Stimulated activated CD8-positive, alpha-beta memory T cell treated with anti-CD3 and anti-CD28 coated beads, Interleukin-15, amount 100 ng/mL, for 48 hours (primary cell): ENCODE data around the gene IL10.

Experiments used
- DNase-seq, 2 donors: peaks; one replicate each; pipeline ENCODE4 v3.0.0-alpha.2; 2020; ENCODE audit warnings: low read depth in 2 of 2

IL10 gene

DNA sequence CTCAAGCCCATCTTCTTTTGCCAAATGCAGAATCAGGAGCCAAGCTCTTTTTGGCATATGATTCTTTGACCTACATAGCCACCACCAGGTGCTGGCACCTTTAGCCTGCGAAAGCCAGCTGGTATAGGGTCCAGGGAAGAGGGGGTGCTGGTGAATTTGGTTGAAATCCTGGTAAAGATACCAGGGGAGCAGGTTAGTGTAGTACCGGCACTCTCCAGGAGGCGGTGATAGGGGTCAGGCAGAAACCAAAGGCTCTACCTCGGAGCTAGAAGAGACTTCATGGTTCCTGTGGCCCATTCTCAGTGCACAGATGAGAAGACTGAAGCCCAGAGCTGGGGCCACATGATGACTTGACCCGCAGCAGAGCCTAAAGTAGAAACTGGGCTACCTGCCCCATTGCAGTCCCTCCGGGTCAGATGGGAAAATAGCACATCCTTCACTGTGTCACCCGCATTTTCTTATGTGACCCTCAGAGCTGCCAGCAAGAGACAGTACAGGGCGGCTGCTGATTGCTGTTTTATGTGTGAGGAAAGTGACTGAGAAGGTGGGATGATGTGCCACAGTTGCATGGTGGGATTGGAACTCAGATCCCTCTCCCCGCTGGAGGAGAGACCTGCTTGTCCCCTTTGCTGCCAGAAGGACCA is 37.7 kb downstream of the IL10 start:
- peak in 1 of 2 donors; percentile 38 for DNase-seq

DNA sequence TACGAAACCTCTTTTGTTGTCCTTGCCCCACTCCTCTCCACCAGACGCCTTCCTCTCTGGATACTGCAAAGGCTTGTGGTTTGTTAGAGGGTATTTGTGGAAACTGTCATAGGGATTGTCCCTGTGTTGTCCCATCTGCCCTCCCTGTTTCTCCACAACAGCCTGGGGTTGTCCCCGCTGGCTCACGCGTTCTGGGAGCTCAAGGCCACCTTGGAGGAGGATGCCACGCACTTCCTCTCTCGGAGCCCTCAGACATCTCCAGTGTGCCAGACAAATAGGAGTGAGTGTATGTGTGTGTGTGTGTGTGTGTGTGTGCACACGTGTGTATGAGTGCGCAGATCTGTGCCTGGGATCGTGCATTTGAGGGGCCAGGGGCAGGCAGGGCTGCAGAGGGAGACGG is 39.3 kb downstream of the IL10 start:
- DNase-seq: no peak

DNA sequence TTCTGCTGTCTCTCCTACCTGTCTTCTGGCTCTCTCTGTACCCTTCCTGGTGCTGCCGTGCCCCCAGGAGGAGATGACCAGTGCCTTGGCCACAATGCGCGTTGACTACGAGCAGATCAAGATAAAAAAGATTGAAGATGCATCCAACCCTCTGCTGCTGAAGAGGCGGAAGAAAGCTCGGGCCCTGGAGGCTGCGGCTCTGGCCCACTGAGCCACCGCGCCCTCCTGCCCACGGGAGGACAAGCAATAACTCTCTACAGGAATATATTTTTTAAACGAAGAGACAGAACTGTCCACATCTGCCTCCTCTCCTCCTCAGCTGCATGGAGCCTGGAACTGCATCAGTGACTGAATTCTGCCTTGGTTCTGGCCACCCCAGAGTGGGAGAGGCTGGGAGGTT is 39.8 kb downstream of the IL10 start:
- DNase-seq: no peak

DNA sequence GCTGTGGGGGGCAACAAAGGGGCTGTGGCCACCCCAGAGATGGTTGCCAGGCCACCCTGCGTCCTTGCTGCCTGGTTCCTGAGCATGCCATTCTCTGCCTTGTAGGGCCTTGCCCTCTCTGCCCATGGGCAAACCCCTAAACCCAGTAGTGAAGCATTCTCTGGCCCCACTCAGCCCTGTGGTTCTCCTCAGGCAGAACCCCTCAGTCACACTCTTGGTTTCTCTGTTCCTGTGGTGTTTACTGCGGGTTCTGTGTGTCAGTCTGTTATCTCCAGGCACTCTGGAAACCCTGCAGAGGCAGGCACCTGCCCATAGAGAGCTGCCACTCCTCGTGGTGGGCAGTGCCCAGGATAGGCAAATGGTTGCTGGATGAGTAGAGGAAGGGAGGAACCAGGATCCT is 42.8 kb downstream of the IL10 start:
- no peak for DNase-seq

DNA sequence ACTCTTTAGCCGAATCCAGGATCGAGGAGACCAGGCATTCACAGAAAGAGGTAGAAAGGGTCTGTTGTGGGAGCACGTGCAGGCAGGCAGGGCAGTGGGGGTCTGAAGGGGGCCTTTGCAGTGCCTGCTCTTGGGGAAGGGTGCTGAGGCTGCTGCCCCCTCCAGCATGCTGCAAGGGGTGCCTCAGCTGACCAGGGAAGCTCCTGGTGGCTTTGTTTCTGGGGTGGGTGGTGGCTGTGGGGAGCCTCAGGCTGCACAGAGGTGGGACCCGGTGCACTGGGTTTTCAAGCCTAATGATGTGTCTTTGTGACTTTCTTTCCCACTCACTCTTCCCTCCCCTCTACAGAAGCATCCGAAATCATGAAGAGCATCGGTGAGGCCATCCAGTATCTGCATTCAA is 43.2 kb downstream of the IL10 start:
- no peak for DNase-seq

DNA sequence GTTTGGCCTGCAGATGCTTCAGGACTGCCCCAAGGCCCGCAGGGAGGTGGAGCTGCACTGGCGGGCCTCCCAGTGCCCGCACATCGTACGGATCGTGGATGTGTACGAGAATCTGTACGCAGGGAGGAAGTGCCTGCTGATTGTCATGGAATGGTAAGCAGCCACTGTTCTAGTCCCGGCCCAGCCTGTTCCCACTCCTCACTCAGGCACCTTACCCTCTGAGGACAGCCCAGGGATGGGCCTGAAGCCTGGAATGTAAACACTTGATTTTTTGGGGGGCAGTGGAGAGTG is 43.7 kb downstream of the IL10 start:
- DNase-seq: no peak

DNA sequence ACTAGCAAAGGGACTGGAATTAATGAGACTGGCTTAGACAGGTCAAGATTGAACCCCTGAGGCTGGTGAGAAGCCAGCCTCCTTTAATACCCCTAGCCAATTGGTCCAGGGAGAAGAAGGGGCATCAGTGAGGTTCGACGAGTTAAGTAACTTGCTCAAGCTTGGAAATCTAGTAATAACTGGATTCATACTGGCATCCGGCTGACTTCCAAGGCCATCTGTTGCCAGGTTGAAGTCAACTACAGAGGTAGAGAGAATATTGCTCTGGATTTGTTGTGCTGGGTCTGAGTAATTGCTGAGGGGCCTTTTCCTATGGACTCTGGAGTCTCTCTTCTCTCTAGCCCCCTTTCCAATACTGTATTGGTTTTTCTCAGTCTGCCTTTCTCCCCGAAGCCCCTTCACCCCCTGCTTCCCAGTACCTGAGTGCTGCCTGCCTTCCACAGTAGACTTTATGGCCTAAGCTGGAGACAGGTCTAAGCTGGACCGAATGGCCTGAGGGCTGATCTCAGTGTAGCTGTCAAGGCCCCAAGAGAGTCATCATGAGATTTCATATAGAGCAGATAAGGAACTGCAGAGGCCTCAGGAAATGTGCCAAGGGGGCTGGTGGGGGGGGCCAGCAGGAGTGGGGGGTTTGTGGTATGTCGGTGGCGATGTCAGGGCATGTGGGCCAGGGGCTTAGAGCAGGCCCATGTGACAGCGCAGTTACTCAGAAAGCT is 44.2 kb downstream of the IL10 start:
- no peak for DNase-seq

DNA sequence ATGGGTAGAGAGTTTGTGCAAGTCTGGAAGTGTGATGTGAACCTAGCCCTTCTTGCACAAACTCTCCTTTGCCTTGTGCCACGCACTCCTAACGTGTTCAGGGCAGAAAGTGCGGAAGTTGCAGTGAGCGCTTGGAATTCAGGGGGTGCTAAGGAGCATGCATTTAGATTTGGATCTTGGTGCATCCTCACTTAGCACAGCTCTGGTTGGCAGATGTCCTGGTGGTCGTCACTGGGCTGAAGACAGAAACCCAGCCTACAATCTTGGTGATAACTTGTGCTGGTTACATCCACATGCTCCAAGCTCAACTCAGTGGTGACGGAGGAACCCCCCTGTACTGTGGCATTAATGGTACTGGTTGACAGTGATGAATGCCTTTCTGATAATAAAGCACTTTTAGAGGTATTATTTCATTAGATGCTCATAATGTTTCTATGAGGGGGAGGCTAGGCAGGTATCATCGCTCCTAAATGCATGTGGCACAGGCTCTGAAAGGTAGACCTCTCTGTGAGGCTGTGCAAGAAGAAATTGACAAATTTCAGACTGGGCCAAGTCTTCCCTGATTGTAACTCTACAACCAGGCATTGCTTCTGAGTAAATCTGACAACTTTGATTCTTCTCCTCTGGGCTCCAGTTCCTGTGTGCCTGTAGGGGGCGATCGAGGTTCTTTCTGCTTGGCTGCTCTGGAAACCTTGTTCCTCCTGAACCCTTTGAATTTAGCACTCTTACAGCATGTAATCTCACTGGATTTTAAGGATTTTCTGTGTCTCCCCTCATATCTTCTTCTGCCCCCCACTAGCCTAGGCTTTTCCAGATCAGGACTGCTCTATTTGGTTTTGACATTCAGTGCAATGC is 47.0 kb downstream of the IL10 start:
- DNase-seq: no peak

DNA sequence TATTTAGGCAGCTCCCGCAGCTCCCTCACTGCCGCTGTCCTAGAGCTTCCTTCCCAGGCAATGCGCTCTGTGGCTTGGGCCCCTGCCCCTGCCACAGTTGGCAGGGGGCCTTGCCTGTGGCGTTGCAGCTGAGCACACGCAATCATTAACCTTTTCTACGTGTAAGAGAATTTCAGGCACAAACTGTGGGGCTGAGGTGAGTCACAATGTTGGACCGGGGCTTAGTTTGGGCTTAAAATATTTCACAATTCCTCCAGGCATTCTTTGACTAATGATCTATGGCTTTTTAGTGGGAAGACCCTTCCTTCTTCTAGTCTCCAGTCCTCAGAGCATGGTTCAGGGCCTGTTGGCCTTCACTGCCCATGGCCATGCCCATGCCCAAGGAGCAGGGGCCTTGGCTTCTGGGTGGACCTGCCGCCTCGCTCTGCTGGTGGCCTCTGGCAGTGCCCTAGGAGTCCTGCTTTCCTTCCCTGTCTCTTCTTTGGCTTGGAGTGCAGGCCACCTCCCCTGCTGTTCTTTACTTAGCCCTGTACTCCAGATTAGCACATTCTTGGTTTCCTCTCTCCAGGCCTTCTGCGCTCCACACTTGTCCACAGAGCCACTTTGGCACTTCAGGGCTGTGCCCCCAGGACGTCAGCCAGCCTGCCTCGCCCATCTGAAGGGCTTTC is 48.4 kb downstream of the IL10 start:
- no peak for DNase-seq

DNA sequence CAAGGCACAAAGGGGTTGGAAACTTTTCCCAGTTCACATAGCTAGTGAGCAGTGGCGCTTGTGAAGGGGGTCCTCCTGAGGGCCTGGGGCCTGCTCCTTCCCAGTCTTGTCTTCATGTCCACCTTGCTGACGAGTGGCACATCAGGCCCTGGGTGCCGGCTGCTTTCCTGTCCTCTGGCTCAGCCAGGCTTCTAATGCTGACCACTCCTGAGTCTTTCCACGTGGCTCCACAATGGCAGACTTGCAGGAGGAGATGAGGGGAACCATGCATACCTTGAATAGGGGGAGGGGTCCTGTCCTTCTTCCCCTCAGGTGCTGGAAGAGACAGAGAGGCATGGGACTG is 48.9 kb downstream of the IL10 start:
- no peak for DNase-seq

DNA sequence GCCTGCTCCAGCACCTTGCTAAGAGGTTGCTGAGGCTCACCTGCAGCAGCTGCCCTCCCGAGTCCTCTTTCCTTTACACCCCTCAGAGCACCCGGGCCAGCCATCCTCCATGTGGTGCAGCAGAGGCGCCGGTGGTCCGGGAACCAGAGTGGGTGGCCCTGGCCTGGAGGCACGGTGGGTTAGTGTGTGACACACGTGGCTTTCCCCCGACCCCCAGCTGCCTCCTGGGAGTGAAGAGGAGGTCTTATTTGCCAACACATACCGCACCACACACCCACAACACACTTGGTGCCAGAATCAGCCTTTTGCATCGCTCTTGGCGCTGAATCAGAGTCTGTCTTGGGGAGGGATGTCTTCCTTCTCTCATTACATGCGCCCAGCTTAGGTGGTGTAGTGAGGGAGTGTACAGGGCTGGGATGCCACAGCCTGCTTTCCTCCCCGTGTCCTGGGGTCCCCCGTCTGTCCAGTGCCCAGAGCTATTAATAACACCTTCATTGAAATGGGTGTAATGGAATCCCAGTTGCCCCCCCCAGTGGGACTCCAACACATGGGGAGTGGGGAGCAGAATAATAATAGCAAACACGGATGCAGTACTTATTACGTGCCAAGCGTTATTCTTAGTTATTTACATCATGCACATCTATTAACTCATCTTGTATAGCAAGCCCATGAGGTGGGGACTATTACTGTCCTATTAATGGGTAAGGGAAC is 49.4 kb downstream of the IL10 start:
- no peak for DNase-seq

DNA sequence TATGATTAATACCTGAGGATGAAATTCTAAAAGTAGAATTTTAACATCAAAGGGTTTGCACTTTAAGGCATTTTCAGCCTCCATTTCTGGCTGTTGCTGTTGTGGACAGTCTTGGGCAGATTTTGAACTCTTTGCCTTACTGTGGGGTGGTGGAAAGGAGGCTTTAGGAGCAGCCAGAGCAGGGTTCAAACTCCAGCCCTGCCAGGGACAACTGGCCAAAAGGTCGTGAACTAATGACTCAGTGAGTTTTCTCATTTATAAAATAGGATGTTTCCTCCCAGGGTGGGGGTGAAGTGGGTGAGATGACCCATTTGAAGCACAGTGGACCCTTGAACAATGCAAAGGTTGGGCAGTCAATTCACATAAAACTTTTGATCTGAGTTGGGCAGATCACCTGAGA is 50.8 kb downstream of the IL10 start:
- no peak for DNase-seq

DNA sequence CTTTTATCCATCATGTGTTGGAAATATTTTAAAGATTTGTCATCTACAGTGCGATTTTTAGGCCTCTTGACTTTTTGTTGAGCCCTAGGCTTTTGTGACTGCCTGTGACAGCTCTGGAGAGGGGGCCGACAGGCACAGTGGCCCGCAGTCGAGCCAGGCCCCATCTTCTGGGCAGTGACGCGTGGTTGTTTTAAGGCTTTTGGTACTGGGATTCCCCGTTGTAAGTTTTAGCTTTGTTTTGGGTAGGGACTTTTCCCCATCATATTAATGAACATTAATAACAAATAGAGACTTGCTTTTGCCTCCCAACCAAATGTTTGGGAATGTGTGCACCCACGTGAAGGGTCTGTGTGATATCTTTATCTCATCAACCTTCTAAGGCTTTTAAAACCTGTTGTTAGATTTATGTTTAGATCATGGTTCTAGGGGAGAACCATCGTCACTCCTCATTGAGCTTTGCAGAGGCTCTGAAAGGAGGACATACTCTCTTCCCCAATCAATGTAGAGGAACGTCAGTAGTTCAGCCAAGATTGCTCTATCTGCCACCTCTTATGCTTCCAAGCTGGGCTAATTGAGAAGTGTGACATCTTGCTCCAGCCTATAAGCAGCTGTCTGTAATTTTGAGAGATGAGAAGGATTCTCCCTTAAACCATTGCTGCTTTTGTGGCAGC is 53.0 kb downstream of the IL10 start:
- no peak for DNase-seq

DNA sequence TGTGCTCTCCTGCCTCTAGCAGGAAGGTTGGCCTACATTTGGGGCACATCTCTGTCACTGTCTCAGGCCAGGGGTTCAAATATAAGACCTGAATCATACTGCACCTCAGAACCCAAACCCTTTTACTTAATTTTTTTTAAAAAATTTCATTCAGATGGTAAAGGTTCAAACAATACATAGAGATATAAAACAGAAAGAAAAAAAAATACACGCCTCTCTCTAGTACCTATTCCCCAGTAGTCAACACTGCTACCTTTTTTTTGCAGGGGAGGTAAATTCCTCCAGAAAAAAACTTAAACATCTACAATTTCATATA is 54.7 kb downstream of the IL10 start:
- no peak for DNase-seq
